Measurements from ENCODE around the gene SIN3A. TPM values are rescaled to one million over a fixed set of nuclear protein-coding genes. Genes with fewer than 3 reads are reported as not detected.

Gene SIN3A
- total and polyA plus RNA-seq, 9 of the 15 experiments (the other 6 are each of a cell fraction or from before 2014, with no cell fraction given) = 11.1 to 70.3 (median 25.3) TPM

- TF ChIP-seq ELF2 (CRISPR knock-in tag; IDR thresholded peaks at IDR 0.05) (peak; percentile 70; the same call in 1 of the 2 replicates), COPS2 (conservative IDR thresholded peaks at IDR 0.05) (no peak), YBX1 (IDR thresholded peaks at IDR 0.05) (no peak), ZMIZ1 (IDR thresholded peaks at IDR 0.05; ENCODE audit: low read depth in 2 of 2, low read length in 2 of 2) (peak in 1 of 2 experiments; percentile 10; a peak in 1 of 4 replicates), SP1 (CRISPR knock-in tag; IDR thresholded peaks at IDR 0.05) (peak; percentile 40), MIER1 (IDR thresholded peaks at IDR 0.05; ENCODE audit: low read depth) (0 out of 2 replicates have a peak, but pooled peaks have one; percentile 44), BACH1 (tag; IDR thresholded peaks at IDR 0.05) (no peak), TAF1 (IDR thresholded peaks at IDR 0.05; ENCODE audit: control insufficient read depth, extremely low read depth, insufficient read depth, low read length, severe bottlenecking) (peak; percentile 9), ZNF445 (CRISPR knock-in tag; IDR thresholded peaks at IDR 0.05; ENCODE audit: low read depth) (no peak), POLR2AphosphoS5 (IDR thresholded peaks at IDR 0.05; ENCODE audit: control insufficient read depth, insufficient read depth, low read depth, low read length) (no peak), TEAD4 (IDR thresholded peaks at IDR 0.05; ENCODE audit: low read length) (no peak), TEAD4 (CRISPR knock-in tag; IDR thresholded peaks at IDR 0.05; ENCODE audit: borderline replicate concordance) (0 out of 2 replicates have a peak, but pooled peaks have one; percentile 33), RBBP5 (IDR thresholded peaks at IDR 0.05; ENCODE audit: borderline replicate concordance, insufficient read depth, low read length, poor library complexity, severe bottlenecking) (peak; percentile 45), MYC (IDR thresholded peaks at IDR 0.05; ENCODE audit: low read depth, low read length) (no peak), MYC (CRISPR knock-in tag; IDR thresholded peaks at IDR 0.05; ENCODE audit: borderline replicate concordance, low read depth) (no peak), ZNF232 (CRISPR knock-in tag; IDR thresholded peaks at IDR 0.05) (peak; percentile 69; the same call in 1 of the 2 replicates), FOXO4 (CRISPR knock-in tag; IDR thresholded peaks at IDR 0.05) (no peak), ETV5 (CRISPR knock-in tag; IDR thresholded peaks at IDR 0.05; ENCODE audit: low read depth) (0 out of 2 replicates have a peak, but pooled peaks have one; percentile 25)
These were observed 1.6 kb upstream of the SIN3A start (continued) for GRCh38 chr15:75452865-75453702.

Data from K562 (cell line).